Measurements from ENCODE around the gene UTP20.
"Not testable (repeated sequence)": the region's sequence is repeated elsewhere in the genome, so short reads cannot be mapped to it uniquely, and the experiment has no call there.

UTP20 gene

DNA sequence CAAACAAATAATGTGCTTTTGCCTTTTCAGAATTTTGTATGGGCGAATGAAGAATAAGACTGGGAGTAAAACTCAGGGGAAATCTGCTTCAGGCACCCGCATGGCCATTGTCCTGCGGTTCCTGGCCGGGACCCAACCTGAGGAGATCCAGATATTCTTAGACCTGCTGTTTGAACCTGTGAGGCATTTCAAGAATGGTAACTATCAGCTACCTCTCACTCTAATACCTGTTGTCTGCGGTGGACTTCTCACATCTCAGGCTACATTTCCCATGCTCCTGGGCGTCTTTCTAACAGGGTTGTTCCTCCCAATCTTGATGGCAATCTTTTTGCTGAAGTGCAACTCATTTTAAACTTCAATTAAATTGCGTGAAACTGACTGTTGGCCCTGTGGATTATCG lies 47.1 kb downstream of the UTP20 start:
- DNase-seq (ENCODE audit: low spot score) = no peak

DNA sequence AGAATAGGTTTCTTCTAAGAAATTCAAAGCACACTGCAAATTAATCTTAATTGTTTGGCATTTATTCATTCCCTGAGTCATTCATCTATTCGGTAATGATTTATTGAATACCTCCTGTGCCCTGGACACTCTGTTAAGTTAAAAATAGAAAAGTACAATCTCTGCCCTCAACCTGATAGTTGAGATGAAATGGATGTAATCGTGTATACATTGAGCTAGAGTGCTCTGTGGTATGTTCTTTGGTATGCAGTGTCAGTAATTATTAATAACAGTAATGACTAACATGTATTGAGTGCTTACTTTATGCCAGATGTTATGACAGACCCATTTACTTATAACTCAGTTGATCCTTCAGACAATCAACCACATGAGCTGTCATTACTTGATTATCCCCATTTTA lies 47.6 kb downstream of the UTP20 start:
- DNase-seq (ENCODE audit: low spot score) = no peak

DNA sequence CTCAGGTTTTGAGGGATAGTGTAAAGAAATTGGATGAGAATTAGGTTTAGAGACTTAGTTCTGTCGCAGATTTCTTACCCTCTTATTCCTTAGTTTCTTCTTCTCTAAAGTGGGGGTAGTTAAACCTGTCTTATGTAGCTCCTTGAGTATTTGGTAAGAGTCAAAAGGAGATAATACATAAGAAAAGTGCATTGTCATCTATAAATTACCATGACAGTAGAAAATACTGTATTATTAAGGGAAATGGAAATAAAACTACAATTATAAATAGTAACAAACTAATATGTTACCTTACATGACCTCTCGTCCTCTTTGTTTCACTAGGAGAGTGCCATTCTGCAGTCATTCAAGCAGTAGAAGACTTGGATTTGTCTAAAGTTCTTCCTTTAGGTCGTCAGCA lies 49.0 kb downstream of the UTP20 start:
- no peak for DNase-seq (ENCODE audit: low spot score)

DNA sequence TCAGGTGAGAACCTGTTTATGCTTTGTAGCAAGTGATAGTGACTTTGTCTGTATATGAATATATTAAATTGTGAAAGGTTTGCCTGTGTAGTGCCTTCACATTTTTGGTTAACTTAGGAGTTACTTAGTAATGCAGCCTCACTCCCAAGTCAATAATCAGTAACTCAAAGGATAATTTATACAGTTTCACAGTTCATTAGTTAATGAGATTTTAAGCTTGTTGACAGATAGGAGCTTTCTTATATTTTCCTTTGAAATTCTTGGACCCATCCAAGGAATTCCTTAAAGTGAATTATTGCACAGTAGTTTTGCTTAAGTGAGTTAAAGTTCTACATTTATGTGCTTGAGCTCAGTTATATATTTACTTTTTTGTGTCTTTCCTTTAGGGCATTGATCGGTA lies 50.7 kb downstream of the UTP20 start:
- DNase-seq (ENCODE audit: low spot score) = no peak

DNA sequence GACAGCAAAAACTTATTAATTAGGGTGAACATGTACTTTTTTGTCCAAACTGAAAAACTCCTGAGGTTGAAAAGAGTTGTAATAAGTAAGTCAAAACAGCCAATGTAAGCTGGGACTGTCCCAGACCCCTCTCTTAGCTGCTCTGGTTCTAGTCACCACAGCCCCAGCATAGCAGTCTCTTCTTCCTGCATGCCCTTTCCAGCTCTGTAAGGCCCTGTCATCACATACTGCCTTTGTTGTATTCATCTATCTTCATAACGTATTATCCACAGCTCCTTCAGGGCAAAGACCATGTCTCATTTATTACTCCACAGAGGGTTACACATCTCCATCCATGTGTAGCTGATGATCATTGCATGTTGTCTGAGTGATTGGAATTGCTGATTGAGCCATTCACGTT lies 56.5 kb downstream of the UTP20 start:
- DNase-seq (ENCODE audit: low spot score) = no peak

DNA sequence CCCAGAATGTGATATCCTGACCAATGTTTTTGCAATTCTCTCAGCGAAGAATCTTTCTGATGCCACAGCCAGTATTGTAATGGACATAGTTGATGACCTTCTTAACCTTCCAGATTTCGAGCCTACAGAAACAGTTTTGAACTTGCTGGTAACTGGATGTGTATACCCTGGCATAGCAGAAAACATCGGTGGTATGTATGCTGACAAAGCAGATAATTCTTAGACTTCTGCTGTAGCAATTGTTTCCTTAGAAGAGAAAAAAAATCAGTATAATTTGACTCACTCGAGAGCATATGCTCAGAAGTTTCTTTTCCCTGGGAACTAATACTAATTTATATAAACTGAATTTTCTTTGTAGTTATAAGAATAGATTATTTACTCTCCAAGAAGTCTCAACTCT lies 58.2 kb downstream of the UTP20 start:
- DNase-seq (ENCODE audit: low spot score) = no peak

DNA sequence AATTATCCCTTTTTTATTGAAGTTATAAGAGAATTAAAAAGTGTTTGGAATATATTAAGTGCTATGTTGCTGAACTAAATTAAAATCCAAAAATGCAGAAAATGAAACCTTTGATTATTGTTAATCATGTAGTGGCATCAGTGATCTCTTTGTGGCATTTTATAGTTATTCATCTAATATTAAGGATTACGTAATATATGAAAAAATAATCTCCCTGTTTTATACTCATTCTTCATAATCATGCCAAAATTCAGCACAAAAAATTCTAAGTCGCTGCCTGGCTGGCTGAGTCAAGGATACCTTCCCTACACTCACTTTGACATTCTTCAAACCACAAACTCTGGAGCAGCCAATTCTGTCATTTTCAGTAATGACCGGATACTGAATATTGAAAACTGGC lies 64.0 kb downstream of the UTP20 start:
- no peak for DNase-seq (ENCODE audit: low spot score)

DNA sequence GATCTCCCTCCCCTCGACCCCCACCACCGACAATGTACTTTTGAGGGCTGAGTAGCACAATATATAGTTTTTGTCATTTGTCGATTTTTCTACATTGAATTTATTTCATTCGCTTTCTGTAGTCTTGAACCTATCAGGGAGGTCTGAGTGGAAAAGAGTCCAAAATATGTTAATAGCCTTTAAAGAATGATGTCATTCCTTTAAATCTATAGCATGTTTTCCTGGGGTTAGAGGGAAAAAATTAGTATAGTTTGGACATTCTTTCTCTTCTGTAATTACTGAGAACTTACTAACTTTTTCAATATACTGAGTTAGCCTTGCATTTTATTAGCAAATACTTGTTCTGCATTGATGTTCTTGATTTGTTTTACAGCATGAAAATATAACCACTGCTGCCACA lies 71.8 kb downstream of the UTP20 start:
- no peak for DNase-seq (ENCODE audit: low spot score)

DNA sequence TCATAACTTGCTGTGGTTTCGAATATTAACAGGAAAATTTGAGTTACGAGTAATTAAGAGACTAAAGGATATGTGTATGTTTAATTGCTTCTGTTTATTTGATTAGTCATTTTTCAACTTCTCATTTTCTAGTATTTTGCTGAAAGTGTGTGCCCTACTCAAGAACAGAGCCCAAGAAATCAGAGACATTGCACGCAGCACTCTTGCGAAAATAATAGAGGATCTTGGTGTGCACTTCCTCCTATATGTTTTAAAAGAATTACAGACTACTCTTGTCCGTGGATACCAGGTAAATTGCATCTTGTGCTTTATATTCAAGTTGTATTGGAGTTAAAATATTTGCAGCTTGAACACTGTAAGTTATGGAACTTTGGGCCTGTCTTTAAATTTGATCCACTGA lies 76.9 kb downstream of the UTP20 start:
- no peak for DNase-seq (ENCODE audit: low spot score)

DNA sequence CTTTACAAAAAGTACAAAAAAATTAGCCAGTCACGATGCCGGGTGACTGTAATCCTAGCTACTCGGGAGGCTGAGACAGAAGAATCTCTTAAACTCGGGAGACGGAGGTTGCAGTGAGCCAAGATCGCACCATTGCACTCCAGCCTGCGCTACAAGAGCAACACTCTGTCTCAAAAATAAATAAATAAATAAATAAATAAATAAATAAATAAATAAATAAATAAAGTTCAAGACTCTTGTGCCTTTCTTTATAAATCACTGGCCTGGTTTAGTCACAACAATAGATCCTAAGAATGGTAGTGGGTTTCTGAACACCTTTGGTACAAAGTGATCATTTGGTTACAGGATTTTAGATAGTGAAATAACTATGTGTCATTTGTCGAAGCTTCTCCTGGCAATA lies 81.5 kb downstream of the UTP20 start:
- DNase-seq (ENCODE audit: low spot score) = no peak

DNA sequence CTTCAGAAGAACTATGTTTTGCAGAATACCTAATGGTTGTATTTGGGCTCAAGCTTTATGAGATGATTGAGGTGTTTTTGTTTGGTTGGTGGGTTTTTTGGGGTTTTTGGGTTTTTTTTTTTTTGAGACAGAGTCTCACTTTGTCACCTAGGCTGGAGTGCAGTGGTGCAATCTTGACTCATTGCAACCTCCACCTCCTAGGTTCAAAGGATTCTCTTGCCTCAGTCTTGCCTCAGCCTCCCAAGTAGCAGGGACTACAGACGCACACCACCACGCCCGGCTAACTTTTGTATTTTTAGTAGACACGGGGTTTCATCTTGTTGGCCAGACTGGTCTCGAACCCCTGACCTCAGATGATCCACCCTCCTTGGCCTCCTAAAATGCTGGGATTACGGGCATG lies 88.1 kb downstream of the UTP20 start:
- DNase-seq (ENCODE audit: low spot score) = no peak

DNA sequence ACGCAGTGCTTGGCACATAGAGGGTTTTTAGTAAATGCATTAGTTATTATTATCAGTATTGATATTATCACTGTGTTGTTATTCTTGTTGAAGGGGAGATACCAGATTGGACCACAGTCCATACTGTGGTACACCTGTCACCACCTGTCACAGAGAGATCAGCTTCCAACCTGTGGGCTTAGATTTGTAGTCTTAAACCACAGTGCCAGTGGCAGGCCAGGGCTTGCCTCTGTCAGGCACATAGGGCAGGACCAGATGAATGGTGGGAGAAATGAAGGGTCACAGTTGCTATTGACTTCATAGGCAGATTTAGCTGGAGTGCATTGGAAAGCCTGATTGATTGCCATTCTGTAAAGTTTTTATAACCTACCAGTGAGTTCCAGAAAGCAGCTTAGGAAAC lies 92.5 kb downstream of the UTP20 start:
- DNase-seq (ENCODE audit: low spot score) = no peak

DNA sequence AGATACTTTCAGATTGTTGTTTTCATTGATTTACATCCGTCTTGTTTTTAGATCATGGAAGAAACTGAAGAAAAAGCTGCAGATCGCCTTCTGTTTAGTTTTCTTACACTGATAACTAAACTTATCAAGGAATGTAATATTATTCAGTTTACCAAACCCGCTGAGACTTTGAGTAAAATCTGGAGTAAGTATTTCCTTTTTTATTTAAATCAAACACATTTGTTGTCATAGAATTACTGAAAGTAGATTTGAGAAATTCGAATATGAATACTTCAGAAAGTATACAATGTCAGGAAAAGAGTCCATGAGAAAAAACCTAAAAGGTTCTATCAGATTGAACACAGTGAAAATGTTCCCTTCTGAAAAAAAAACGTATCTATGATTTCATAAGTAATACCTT lies 95.7 kb downstream of the UTP20 start:
- DNase-seq (ENCODE audit: low spot score) = no peak

DNA sequence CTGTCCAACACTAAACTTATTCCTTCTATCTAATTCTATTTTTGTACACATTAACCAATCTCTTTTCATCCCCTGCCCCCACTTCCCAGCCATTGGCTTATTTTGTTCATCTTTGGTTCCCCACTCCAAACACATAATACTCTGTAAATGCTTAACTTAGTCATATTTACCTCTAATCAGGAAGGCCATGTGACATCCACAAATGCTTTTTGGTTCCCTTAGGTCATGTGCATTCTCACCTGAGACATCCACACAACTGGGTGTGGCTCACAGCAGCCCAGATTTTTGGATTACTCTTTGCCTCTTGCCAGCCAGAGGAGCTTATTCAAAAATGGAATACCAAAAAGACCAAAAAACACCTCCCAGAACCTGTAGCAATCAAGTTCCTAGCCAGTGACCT lies 99.2 kb downstream of the UTP20 start:
- no peak for DNase-seq (ENCODE audit: low spot score)

DNA sequence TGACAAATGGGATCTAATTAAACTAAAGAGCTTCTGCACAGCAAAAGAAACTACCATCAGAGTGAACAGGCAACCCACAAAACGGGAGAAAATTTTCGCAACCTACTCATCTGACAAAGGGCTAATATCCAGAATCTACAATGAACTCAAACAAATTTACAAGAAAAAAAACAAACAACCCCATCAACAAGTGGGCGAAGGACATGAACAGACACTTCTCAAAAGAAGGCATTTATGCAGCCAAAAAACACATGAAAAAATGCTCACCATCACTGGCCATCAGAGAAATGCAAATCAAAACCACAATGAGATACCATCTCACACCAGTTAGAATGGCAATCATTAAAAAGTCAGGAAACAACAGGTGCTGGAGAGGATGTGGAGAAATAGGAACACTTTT lies 111.3 kb downstream of the UTP20 start:
- not testable (repeated sequence) for DNase-seq (ENCODE audit: low spot score)

DNA sequence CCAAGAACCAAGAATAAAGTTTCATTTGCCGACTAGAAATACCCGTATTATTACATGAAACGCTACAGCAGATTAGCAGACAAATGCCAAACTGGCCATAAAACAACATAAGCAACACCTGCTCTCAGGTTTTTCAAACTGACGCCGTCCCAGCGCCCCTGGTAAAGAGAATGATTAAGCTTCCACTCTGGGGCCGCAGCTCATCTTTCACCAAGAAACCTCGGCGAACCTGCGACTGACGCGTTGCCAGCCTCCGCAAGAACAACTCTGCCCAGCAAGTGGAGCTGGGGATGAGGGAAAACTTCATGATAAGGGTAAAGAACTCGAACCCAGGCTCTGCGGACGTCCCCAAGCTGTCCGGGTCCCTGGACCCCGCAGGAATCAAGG lies 127.1 kb downstream of the UTP20 start:
- no peak for DNase-seq (ENCODE audit: low spot score)

DNA sequence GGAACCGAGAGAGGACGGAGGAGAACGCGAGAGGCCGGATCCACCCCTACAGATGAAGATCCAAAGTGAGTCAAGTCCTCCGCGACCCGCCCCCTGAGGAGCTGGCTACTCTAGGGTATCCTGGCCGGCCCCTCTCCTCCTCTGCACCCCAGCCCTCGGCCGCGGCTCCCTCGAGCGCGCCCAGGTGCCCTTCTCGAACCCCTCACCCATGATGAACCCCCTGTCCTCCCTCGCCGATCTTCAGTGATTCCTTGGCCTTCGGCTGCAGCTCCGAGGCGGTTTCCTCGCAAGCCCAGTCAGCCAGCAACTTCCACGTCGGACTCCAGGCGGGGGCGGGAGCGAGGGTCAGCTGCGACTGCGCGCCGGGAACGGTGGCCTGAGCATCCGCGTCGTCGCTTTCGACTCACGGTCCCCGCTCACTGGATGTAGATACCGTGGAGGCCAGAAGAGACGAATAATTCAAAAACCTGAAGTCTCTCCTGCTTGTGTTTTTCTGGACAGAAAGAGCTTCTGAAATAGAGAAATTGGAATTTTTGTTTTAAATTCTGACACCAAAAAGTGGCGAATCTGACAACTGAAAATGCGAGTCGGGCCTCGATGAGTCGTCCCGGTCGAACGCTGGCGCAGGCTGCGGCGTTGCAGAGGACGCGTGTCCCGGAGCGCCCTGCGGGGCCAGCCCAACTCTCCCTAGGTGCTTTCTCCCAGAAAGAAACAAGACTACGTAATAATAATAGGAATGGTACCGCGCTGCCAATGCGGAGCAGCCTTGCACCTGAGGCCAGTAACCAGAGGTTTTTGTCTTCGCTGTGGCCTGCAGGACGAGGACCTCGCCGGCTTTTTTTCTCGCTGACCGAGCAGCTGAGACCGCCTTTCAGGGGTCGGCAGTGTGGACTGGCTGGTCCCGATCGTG lies 127.8 kb downstream of the UTP20 start, which contains the start of gene ARL1:
TSS of gene ARL1 (minus strand) at position 337 of the 910 bp plus-strand sequence. CDS start at position 210, 127 bp downstream.
- DNase-seq (ENCODE audit: low spot score) = peak; percentile 86

DNA sequence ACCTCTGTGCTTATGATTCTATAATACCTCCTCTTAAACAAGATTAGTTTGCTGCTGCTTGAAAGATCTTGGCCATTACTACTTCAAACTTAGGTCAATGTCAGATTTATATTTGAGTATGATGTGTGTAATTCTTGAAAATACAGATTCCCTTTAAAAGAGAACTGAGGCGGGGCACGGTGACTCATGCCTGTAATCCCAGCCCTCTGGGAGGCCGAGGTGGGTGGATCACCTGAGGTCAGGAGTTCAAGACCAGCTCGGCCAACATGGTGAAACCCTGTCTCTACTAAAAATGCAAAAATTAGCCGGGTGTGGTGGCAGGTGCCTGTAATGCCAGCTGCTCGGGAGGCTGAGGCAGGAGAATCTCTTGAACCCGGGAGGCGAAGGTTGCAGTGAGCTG lies 130.3 kb downstream of the UTP20 start:
- not testable (repeated sequence) for DNase-seq (ENCODE audit: low spot score)

DNA sequence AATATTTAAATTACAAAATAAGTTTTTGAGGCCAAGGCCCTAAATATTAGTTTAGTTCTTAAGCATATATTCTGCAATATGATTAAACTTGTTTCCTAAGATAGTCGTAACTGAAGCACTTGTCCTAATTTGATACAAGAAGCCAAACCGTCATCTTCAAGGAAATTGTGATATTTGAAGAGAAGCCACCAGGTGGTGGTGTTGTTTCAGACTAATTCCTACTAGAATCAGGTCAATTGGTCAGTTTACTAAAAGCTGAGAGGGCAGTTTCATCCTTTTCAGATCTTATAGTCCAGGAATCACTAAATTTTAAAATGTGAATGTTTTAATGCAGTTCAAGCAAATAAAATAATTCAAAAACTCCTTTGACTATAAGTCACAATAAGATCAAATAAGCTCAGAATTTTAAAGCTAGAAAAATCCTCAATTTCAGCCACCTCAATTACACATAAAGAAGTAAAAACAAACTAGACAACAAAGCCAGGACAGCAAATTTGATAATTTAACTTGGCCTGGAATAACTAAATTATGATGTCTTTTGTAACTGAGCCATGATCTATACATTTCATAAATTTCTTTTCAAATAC lies 134.7 kb downstream of the UTP20 start:
- peak; percentile 53 for DNase-seq (ENCODE audit: low spot score)

DNA sequence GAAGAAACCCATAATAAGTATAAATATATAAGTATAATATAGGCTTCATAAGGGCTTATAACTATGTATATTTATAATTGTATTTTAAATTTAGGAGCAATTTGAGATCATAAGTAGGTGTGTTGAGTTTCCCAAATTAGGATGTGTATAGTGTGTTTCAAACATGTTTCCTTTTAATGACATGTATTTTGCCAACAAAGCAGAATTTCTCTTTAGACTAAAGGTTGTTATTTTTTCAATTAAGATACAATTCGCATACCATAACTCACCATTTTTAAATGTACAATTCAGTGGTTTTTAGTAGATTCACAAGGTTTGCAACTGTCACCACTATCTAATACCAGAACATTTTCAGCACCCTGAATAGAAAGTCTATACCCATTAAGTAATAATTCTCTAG lies 135.3 kb downstream of the UTP20 start:
- DNase-seq (ENCODE audit: low spot score) = no peak

DNA sequence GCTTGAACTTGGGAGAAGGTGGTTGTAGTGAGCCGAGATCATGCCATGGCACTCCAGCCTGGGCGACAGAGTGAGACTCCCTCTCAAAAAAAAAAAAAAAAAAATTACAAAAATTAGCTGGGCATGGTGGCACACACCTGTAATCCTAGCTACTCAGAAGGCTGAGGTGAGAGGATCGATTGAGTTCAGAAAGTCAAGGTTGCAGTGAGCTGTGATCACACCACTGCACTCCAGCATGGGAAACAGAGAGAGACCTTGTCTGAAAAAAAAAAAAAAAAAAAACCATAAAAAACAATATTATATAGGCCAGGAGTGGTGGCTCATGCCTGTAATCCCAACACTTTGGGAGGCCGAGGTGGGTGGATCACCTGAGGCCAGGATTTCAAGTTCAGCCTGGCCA lies 142.2 kb downstream of the UTP20 start:
- DNase-seq (ENCODE audit: low spot score) = not testable (repeated sequence)

DNA sequence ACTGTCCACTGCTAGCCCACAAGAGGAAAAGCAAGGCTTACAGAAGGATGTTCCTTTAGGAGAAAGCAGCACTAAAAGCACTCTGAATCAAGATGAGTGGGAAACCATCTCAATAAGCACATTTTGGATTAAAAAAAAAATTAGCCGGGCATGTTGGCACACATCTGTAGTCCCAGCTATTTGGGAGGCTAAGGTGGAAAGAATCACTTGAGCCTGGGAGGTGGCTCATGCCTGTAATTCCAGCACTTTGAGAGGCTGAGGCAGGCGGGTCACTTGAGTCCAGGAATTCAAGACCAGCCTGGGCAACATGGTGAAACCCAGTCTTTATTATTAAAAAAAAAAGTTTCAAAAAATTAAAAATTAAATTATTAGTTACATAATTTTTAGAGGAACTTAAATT lies 144.7 kb downstream of the UTP20 start:
- no peak for DNase-seq (ENCODE audit: low spot score)

DNA sequence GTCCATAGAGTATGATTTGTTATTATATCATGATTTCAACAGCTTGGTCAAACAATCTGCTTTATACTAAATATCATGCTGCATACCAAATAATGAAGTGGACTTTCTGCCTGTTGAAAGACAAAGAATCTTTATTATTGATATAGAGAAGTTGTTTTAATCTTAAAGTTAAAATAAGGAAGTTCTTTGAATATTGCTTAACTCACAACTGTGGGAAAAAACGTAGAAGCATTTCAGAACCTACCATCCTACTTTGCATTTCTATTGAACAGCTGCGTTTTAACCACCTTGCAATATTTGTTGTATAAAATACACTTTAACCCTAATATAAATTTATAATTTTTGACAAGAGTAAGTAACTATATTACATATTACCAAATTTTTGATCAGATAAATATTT lies 150.6 kb downstream of the UTP20 start:
- DNase-seq (ENCODE audit: low spot score) = no peak

DNA sequence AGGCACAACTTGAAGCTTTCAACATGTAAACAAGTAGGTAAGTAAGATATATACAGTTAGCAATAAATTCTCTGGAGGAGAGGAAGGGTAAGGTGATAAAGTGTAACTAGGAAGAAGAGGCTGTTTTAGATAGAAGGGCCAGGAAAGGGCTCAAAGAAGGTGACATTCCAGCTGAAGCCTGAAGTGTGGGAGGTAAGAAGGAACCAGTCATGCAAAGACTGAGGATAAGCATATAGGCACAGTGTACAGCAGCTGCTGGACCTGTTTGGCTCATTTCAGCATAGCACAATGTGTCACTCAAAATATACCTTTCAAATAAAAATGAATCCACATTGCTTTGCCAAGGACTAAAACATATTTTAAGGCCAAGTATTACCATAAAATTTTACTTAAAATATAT lies 156.2 kb downstream of the UTP20 start:
- DNase-seq (ENCODE audit: low spot score) = no peak
